Middle frontal gyrus (tissue), 1 donor: ENCODE results near the gene POU2AF3.

Experiments used
- DNase-seq: peaks from one replicate; pipeline ENCODE4 v3.0.0-alpha.2; 2015; ENCODE audit warnings: low spot score; ENCODE audit errors: extremely low spot score

The POU2AF3 gene

DNA sequence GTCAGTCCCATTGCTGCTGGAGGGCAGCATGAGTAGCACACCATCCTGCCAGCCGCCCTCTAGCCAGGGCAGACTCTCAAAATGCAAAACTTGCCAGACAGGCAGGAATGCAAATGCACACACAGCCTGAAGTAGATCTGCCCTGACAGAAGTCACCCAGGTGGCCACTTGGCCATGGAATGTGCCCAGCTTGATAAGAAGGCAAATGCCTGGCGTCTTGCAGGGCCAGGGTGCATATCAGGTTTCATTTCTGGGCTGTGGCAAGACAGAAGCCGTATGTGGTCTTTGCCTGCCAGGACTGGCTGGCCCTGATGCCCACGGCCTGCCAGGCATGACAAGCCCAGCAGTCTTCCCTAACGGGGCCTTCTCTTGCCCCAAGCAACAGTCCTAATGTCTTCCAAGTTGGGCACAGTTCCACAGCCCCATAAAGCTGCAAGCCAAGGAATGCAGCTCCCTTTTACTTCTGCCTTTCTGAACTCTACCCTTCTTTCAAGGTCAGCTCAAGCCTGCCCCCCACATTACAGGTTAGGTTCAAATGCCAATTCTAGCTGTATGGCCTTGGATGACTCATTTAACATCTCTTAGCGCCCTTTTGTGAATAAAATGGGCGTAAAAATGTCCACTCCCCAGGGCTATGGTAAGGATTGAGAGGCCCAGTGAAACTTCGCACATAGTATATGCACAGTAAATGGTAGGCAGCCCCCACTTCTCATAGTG is 29.7 kb downstream of the POU2AF3 start:
- DNase-seq = no peak

DNA sequence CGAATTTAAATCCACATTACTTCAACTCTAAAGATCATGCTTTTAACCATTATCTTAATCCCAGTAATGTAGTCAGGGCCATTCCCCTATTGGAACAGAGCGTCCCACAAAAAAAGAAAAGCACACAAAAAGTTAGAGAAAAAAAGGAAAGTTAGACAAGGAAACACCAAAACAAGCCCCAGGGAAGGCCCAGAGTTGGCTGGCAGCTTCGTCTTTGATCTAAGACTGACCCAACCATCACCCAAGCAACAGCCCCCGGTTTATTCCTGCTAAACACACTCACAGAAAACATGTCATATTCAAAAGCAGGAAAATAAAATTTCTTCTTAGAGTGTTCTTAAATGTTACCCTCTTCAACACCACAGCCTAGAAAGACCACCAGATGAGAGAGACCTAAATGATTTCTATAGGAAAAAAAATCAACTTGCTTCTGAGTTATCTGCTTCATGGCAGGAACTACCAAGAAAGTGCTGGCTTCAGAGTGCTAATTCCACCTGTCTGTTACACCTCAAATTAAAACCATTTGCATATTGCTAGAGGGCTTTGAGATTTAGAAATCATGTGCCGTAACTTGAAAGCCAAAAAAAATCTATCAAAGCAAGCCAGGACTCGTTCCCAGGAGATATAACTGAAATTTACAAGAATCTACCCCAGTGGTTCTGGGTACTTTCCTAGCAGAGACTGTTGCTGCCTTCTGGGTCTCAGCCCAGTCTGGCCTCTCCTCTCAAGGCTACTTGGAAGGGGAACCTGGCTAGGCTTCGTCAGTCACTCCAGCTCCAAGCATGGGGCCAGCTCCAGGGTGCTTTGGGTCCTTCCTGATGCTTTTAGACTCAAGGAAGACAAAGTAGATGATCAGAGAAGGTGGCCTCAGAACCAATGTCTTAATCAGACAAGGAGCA is 31.2 kb downstream of the POU2AF3 start:
- no peak for DNase-seq

DNA sequence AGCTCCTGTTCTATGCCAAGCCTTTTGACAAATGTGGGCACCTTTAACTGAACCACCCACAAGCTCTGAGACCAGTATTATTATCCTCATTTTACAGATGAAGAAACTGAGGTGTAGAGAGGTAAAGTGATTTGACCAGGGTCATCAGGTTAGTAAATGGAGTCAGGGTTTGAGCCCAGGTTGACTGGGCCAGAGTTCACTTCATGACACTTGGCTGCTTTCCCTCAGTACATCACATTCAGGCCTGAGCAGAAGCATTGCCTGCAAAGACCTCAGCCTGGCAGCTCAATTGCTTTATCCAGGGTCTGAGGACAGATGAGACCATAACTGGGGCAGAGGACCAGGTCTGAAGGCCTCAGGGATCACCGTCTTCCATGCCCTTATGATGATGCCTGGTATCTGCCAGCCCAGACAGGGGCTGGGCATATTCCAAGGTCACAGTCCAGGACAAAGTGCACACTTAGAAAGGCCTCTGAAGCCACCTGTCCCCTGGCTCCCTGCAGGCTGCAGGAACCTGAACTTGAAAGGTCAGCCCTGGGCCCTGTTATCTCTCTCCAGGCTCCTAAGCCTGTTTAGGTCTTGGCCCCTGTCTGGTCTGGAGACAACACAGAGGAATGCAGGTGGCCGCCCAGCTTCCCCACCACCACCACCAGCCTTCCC is 32.0 kb downstream of the POU2AF3 start:
- no peak for DNase-seq

DNA sequence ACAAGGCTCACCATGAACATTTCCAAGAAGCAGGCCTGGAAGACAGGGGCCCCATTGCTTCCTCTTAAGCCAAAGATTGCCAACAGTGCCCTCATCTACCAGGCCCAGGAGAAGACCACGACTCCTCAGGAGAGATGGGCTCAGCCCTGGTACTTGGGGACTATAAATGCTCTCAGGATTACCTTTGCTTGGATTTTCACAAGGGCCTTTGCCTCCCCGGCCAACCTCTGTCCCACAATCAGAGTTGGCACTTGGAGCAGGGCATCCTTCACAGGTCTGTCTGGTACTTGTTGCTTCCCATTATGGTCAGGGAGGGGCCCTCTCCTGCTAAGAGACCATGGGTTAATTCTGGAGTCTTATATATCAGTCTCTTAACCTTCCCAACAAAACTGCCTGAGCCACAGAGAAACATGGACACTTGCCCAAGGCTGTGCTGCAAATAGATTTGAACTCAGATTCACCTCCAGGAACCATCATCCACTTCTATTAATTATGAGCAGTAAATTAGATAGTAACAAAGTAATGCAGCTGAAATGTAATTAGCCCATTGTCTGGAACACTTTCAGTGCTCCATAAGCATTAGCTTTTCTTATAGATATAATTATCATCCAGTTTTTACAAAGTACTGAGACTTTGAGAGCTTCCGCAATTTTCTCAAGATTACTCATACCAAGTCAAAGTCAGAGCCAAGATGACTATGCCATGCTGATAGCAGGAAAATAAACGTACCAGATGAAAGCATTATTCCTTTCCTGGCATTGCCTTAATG is 33.5 kb downstream of the POU2AF3 start:
- DNase-seq = no peak

DNA sequence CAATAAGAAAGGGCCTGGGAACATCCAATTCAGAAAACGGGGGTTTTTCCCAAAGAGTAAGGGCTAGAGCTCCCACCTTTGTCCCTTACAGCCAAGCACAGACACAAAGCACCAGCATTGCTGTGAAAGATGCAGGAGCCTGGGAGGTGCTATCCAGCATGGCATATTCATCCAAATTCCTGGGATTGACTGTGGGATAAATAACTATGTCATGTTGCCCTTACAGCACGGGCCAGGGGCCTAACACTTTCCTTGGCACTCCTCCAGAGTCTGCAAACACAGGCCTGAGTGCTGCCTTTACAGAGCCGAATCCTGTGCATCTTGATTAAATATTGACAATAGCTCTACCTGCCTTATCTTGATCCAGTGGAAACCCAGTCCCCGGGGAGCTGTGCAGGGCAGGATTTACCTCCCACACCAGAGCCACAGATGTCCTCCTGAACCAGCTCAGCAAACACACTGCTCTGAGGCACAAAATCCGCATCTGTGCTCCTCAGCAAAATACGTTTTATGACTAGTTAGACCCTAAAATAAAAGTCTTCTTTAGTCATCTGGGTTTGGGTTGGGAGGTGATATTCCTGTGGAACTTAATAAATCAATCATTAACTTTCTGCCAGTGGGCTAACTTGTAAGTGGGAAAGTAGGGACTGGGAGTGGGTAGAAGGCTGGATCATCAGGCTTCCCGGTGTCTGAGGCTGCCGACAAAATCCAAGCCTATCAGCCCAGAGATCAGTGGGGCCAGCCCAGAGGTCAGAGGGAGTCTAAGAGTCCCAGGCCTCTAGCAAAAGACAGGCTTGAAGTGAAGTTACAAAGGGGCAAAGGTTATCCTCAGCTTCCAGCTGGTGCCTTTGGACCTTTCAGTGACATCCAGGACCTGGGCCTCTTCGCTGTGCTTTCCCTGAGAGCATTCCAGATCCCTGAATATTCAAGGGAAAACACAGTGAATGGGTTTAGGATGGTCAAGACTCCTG is 36.5 kb downstream of the POU2AF3 start:
- no peak for DNase-seq

DNA sequence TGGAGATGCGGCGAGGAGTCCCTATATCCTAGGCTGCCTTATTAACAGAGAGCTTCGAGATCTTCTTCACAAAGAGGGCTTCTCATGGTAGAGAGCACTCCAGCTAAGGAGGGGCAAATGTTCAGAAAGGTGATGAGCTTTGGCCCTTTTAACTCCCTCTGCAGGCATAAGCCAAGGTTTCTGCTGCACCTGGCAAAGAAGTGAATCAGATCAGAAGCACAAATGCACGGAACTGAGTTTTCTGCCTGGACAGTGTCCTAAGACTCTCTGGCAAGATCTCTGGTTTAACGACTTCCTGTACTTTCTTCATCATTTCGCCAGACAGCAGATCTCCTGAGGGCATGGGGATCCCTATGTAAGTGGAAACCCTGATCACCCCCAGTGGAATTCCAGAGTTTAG is 37.2 kb downstream of the POU2AF3 start:
- DNase-seq = no peak

DNA sequence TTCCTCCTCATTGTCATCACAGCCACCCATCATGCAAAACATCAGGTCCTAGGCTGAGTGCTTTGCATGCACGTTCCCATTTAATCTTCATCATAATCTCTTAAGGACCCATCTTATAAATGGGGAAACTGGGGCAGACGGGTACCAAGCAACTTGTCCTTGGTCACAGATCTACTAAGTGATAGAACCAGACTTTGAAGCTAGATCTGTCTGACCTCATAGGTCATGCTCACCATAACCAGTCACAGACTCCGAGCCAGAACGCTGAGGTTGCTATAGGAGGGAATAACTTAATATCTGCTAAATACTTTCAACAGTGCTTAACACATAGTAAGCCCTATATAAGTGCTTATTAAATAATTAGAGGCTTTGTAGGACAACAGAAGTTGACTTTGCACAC is 37.7 kb downstream of the POU2AF3 start:
- no peak for DNase-seq

DNA sequence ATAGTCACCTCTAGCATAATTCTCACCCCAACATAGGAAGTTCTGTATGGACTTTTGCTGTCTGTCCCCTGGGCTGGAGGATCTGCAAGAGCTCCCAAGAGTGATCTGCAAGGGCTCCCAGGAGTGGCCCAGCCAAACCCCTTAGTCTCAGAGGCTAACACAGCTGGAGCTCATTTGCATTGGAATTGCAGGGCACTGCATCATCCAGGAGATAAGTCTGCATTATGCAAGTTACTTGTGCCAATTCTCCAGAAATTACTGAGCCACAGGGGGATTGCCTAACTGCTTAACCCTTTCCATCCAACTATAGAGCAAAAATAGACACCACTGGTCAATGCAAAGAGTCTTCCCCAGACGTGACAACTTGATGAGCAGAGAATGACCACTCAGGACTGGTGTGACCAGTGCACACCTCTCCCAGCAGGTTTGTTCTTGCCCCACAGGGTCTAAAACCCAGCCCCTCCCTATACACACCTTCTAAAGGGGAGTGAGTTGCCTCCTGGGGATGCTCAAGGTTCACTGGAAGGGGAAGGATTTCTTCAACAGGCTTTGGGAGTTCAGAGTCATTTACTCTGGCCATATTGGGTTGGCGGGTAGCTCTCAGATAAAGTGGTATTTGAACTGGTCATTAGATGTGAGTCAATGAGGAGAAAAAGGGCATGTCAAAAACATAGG is 38.4 kb downstream of the POU2AF3 start:
- DNase-seq = no peak

DNA sequence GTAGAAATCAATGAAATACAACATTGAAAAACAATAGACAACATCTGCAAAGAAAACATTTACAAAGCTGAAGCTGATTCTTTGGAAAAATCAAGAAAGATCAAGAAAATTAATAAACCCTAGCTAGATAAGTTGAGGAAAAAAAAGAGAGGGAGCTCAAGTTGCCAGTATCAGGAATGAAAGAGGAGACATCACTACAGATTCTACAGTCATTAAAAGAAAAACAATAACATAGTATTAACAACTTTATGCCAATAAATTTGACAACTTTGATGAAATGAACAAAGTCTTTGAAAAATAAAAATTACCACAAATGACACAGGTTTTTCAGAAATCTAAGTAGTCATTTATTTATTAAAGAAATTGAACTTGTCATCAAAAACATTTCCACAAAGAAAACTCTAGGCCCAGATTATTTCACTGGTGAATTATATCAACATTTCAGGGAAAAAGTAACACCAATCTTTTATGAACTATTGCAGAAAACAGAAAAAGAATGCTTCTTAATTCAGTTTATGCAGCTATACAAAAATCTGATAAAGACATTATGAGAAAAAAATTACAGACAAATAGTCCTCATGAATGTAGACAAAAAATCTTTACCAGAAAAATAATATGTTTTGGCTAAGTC is 41.5 kb downstream of the POU2AF3 start:
- no peak for DNase-seq

DNA sequence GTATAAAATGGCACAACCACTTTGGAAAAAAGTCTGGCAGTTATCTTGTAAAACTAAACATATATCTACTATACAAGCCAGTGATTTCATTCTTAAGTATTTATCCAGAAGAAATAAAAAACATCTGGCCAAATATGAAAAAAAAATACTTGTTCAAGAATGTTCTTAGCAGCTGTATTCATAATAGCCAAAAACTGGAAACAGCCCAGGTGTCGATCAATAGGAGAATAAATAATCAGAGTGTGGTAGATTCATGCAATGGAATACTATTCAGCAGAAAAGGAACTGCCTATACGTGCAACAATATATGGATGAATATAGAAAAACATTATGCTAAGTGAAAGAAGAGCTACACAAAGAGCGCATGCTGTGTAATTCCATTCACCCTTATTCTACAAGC is 44.0 kb downstream of the POU2AF3 start:
- DNase-seq = no peak

DNA sequence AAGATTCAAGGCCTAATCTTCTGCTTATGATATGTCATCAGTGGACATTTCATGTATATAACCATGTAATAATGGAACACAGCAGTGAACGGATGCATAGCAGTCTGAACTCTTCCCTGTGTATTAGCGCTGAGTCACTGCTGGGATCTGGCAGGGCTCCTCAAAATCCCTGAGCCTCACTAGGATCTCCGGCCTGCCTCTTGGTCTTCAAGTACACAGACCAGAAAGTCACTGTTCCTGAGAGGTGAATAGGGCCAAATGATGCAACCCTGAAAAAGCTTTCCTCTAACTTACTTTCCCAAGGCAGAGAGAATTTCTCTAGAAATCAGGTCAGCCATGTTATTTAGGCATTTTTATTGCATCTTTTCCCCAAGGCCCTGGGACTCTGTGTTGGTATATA is 45.7 kb downstream of the POU2AF3 start:
- DNase-seq = no peak

DNA sequence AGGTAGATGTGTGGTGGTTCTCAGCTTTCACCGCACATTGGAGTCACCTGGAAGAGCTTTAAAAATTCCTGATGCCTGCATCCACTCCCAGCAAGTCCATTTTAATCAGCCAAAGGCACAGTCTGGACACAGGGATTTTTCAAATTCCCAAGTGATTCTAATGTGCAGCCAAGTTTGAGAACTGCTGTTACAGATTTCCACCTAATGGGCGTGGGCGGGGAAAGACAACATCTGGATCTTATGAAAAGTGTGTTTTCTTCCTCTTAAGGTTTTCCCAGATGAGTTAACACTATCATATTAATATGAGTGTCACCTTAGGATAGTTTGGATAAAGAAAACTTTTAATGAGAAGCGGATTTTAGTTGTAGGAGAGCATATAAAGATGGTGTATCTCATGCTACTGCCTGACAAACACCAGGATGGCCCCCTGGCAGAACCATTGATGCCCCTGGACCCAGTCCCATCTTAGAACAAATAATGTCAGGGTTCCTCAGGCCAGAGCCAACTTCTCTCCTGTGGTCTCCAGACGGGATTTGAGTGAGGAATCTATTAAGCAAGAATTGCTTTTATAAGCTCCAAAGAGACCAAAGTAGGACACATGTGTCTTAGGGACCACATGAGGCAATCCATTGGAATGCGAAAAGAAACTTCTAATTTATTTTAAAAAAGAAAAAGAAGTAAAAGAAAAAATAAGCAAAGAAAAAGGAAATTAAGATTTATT is 48.8 kb downstream of the POU2AF3 start:
- no peak for DNase-seq

DNA sequence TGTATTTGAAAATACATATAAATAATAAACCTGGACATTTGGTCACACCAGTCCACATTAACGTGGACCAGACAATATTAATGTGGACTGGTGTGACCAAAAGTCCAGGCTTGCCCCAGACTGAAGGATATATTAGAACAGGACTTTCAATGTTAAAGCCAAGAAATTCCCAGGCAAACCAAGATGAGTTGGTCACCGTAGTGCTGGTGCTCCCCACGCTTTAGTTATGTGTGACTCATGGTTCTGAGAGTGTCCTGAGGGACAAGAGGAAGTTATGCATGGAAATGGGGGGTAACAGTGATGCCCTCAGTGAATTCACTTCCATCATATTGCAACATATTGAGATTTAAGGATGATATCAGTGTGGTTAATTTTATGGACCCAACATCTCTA is 49.4 kb downstream of the POU2AF3 start:
- DNase-seq = no peak

DNA sequence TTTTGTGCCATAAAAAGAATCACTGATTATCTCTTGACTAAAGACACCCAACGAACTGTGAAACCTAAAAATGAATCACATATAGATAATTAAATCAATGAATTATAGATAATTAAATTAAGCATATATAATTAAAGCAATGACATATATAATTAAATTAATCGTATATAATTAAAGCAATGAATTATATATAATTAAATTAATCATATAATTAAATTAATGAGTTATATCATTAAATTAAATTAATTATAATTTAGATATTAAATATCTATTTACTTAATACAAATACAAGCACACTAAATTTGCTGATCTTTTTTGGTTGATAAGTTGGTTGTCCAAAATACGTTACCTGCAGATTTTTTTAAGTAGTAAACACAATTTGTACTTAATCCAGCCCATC is 49.8 kb downstream of the POU2AF3 start:
- DNase-seq = no peak

DNA sequence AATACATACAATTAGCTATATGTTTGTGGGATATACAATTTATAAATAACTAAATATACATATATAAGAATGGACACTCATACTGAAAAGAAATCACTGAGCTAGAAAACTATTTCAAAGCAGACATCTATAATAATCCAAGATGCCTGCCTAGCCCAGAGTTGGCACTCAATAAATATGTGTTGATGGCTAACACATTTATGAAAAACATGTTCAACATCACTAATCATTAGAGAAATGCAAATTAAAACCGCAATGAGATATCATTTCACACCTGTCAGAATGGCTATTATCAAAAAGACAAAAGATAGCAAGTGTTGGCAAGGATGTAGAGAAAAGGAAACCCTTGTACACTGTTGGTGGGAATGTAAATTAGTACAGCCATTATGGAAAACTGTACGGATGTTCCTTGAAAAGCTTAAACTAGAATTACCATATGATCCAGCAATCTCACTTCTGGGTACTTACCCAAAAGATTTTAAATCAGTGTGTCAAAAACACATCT is 50.9 kb downstream of the POU2AF3 start:
- no peak for DNase-seq

DNA sequence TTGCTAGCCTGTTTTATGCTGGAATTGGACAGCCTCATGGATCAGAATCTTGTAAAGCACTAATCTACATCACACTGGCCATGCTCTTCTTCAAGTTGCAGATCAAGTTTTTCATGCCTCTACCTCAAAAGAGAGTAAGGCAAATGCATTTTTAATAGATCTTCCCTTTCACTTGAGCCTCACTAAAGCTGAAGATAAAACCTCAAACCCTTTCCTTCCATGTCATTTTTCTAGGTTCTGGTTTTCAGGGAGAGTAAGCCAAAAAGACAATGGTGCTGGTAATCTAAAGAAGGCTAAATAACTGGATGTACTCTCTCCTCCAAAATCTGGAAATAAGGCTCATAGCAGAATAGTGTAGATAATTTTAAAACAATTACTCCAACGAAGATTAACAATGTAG is 52.5 kb downstream of the POU2AF3 start:
- no peak for DNase-seq

DNA sequence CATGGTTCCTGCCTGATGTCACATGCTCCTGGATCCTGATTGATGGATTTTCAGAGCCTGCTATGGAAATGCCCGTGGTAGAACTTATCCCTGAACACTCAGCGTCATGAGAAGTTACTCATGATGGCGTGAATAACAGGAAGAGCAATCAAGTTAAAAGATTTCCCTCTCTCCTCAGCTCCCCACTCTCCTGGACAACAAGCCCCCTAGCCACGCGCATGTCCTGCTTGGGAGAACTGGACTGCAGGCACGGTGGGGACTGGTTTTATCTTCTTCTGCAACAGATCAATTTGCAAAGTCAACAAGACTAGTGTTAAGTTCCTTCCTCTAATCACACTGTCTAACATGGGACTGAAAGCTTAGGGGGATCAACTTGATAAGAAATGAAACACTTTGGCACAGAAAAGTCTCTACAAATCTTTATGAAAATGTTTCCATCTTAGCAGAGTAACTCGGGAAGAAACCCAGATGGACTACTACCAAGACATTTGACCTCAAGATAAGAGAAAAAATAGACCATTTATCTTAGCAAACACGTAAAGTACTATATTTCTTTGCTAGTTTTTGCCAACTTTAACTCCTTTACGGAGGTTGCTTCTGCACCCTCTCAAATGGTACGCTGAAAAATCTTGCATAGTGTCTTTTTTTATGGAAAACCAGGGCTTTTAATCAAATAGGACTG is 53.2 kb downstream of the POU2AF3 start:
- no peak for DNase-seq

DNA sequence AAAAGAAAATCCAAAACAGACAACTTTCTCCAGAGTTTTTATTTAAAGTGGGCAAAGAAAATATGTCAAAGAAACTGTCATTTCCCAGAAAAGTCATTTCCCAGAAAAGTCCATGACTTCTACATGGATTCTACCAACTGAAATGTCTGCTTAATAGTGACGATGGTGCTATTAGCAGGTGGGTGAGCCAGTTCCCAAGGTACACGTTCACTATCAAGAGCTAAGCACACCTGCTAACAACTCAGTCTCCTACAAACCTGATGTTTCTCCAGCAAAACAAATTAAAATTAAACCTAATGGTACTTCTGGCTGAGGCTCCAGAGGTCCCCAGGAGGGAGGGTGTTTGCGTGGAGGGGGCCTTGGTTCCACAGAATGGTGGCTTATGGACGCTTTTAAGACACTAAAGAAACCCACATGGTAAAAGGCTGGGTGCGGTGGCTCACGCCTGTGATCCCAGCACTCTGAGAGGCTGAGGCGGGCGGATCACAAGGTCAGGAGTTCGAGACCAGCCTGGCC is 53.9 kb downstream of the POU2AF3 start:
- no peak for DNase-seq
